Stomach (tissue), 4 donors: ENCODE results near the gene MYO18B.

ENCODE experiments used
- EP300 ChIP-seq: sonication (generic); formaldehyde crosslinking; IDR thresholded peaks from one replicate; pipeline ENCODE4 v1.6.1; 2017; ENCODE audit warnings: antibody characterized with exemption
- POLR2A ChIP-seq, 4 donors: fragments of 450-650 bp; IDR thresholded peaks; one replicate each; pipeline ENCODE4 v1.6.1; 2016; ENCODE audit warnings: antibody characterized with exemption in 4 of 4, control low read depth in 2 of 4, mild to moderate bottlenecking in 1 of 4, moderate library complexity in 1 of 4
- POLR2AphosphoS5 ChIP-seq, 3 donors: sonication (generic); formaldehyde crosslinking; IDR thresholded peaks; one replicate each; pipeline ENCODE4 v1.6.1; 2016; ENCODE audit warnings: antibody characterized with exemption in 3 of 3
- TF ChIP-seq, protein P1 (sequence below), 7 experiments: fragments of 450-650 bp in 4 of 7; fragments of 200-600 bp in 3 of 7; sonication (generic) in 3 of 7; IDR thresholded peaks; one replicate each; pipeline ENCODE4 v1.5.1; 2016 to 2019; ENCODE audit warnings: antibody characterized with exemption in 7 of 7, control low read depth in 2 of 7, mild to moderate bottlenecking in 1 of 7

DNA sequence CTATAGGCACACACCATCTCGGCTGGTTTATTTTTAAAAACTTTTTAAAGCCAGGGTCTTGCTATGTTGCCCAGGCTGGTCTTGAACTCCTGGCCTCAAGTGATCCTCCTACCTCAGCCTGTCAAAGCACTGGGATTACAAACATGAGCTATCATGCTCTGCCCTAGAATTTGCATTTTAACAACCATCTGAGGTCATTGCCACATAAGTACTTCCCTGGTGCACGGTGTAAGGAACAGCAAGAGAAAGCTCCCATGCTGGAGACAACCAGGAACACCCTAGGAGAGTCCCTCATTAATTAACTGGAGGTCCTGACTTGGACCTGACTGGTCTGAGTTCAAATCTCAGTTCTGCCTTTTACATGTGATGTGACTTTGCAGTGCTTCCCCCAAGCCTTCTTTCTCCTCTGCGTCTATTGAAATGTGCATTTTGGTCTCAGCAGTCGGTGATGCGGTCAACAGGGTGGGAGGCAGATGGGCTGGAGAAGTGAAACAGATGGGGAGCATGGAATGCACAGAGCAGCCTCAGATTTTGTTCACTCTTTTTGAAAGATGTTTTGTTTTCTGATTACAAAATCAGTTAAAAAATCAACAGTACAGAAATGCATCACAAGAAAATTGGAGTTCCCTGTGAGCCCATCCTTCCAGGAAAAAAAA, 146.5 kb downstream of the MYO18B start:
- TF ChIP-seq, protein P1, sequence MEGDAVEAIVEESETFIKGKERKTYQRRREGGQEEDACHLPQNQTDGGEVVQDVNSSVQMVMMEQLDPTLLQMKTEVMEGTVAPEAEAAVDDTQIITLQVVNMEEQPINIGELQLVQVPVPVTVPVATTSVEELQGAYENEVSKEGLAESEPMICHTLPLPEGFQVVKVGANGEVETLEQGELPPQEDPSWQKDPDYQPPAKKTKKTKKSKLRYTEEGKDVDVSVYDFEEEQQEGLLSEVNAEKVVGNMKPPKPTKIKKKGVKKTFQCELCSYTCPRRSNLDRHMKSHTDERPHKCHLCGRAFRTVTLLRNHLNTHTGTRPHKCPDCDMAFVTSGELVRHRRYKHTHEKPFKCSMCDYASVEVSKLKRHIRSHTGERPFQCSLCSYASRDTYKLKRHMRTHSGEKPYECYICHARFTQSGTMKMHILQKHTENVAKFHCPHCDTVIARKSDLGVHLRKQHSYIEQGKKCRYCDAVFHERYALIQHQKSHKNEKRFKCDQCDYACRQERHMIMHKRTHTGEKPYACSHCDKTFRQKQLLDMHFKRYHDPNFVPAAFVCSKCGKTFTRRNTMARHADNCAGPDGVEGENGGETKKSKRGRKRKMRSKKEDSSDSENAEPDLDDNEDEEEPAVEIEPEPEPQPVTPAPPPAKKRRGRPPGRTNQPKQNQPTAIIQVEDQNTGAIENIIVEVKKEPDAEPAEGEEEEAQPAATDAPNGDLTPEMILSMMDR (IDR thresholded peaks at IDR 0.05), result no peak
- TF ChIP-seq POLR2A (IDR thresholded peaks at IDR 0.05) (no peak), POLR2AphosphoS5 (IDR thresholded peaks at IDR 0.05) (no peak), EP300 (no peak)
